Activated naive CD8-positive, alpha-beta T cell treated with anti-CD3 and anti-CD28 coated beads, Interleukin-2, amount 10 ng/mL, durations not matched to agents 7 days and 5 days (primary cell): ENCODE data around the gene XNDC1N. TPM values are rescaled to one million over a fixed set of nuclear protein-coding genes. Genes with fewer than 3 reads are reported as not detected.
A peak's percentile ranks its signal among the peaks of the same experiment; 100 is the strongest.

Experiments used
- ATAC-seq: fragments of 150-1000 bp; cut with Tn5 transposase; one replicate; pipeline ENCODE4 v1.10.0; 2021; ENCODE audit warnings: low read depth, moderate library complexity
- POLR2A ChIA-PET: fragments of 350-600 bp; sonication (Branson Sonifier 250); formaldehyde crosslinking; loops from one replicate; lab custom pipeline; 2021; ENCODE audit warnings: antibody characterized with exemption; lab: Charles Lee
- DNase-seq: peaks from one replicate; pipeline ENCODE4 v3.0.0; 2021
- H3K27ac Mint-ChIP-seq: one replicate; pipeline ENCODE4 v1.8.0; 2022; ENCODE audit warnings: mild to moderate bottlenecking, mixed read lengths
- H3K27me3 Mint-ChIP-seq: one replicate; pipeline ENCODE4 v1.8.0; 2022; ENCODE audit warnings: mild to moderate bottlenecking, moderate library complexity, mixed read lengths
- H3K36me3 Mint-ChIP-seq: one replicate; pipeline ENCODE4 v1.8.0; 2021; ENCODE audit warnings: mild to moderate bottlenecking, mixed read lengths
- H3K4me1 Mint-ChIP-seq: one replicate; pipeline ENCODE4 v1.8.0; 2021; ENCODE audit warnings: mixed read lengths
- H3K4me3 Mint-ChIP-seq: one replicate; pipeline ENCODE4 v1.8.0; 2022; ENCODE audit warnings: mild to moderate bottlenecking, moderate library complexity, mixed read lengths
- H3K9me3 Mint-ChIP-seq: one replicate; pipeline ENCODE4 v1.8.0; 2021; ENCODE audit warnings: mixed read lengths
- total RNA-seq, 2 experiments: library from RNA; stranded (reverse); gene quantifications; one replicate each; pipeline ENCODE4 v1.2.3, GENCODE V29; 2021

Gene XNDC1N, protein sequence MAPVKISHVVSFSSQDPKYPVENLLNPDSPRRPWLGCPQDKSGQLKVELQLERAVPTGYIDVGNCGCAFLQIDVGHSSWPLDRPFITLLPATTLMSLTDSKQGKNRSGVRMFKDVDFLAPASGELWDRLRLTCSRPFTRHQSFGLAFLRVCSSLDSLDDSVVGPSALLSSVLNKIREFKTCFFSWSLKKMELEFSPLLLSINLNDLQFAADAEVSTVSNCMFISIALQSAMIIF
- 10 to 100 TPM; 20.1 to 21.1 TPM for total RNA-seq

DNA sequence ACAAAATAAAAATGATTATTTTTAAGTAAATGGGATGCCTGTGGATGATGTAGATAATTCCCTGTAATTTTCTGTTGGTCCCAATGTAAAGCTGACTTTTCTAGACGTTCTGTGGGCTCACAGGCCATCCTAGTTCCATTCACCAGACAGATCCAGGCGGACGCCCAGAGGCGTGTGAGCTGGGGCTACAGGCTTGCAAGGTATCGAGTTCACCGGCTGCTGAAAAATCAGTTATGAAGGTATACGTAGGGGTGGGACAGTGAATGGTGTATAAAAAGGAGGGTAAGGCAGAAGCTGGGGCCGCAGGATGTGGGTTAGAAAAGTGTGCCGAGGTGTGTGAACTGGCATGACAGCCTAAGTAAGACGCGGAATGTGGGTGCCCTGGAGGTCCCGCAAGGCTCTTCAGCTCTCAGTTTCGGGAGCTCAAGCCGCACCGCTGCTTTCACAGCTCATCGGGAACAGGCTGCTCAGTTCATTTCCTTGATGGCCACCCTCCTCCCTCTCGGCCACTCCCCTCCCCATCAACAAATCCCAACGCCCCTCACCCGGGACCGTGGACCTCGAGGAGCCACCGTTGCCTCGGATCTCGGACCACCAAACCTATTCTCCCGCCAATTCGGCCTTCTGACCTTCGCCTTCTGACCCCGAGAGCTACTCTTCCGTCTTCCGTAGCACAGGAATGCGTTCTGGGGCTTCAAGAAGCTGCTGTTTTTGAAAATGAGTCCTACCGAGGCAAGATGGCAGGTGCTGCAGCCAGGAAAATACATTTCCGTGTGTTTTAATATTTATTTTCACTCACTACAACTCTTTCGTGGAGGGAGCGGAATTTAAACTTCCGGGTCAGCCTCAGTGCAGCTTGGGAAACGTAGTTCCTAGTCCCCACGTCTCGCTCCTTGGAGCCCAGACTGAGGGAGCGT is at the start of gene XNDC1N:
Gene XNDC1N (minus strand): TSS at position 775 of the 917 bp plus-strand sequence. CDS start 5,241 bp downstream, outside the sequence.
- DNase-seq (peak; percentile 75), ATAC-seq (peak; percentile 81)
- peaks cover 19% of the 10 kb centered on the region for H3K36me3 Mint-ChIP-seq
- peak within 1 kb of the TSS; percentile 93 for H3K4me3 Mint-ChIP-seq
- H3K4me1 Mint-ChIP-seq, result peaks cover 28% of the 10 kb centered on the region
- POLR2A ChIA-PET, result interaction anchor here (0.6 to 1.7 kb wide), 10 partner anchors 19 to 506 kb away, joined by 3 to 8 read pairs (median 4); partner anchors contain the start of genes ANAPC15, CLPB and IL18BP
- H3K27ac Mint-ChIP-seq, result peak within 1 kb of the TSS; percentile 99
- H3K27me3 Mint-ChIP-seq, result no peaks in the 10 kb centered on the region
- H3K9me3 Mint-ChIP-seq, result no peaks in the 10 kb centered on the region

DNA sequence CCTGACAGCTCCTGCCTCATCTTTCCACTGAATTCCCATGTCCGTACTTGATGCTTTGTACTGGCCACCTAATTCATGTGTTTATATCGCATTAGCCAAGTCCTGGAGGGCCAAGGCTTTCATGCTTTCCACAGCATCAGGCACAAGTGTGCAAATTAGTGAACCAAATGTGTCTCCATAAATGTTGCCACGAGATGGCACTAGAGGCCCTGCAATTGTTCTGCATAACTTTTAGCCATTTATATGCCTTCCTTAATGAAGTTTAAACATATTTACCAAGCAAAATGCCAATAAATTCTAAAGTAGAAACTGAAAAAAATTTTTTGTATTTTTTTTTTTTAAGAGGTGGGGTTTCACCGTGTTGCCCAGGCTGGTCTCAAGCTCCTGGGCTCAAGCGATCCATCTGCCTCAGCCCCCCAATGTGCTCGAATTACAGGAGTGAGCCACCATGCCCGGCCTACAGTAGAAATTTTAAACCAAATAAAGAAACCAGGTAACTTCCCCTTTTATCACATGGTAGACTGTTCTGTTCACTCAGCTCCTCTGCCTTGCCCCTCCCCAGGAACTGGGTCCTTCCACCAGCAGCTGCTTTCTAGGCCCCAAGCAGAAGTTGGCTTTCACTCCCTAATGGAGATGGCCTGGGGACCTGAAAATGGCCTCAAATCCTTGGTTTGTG is 49.5 kb upstream of the XNDC1N start:
- Mint-ChIP-seq H3K9me3 (no peaks in the 10 kb centered on the region), H3K27ac (no peak overlapping the region), H3K4me1 (no peaks in the 10 kb centered on the region), H3K27me3 (no peaks in the 10 kb centered on the region), H3K4me3 (no peak overlapping the region), H3K36me3 (peaks cover 4% of the 10 kb centered on the region)
- POLR2A ChIA-PET, result no interaction called here
- ATAC-seq (peak; percentile 72), DNase-seq (no peak)

DNA sequence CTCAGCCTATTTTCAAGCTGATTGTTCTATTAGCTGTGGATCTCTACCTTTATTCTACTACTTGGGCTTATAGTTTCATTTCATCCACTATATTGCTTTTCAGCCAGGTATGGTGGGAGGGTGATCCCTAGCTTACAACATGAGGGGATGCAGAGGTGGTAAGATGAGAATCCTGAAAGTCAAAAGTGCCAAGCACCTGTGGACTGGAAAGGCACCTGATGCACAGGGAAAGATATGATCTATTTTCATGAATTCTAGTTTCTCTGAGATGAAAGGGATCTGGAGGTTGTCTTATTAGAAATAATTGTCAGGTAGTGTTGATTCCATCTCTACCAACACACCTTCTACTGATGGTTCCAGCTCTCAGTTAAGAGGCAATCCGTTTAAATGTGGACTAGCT is 48.7 kb upstream of the XNDC1N start:
- POLR2A ChIA-PET, result interaction anchor here (1.1 kb wide), 1 partner anchor 114 kb away, joined by 3 read pairs; no protein-coding TSS in a partner anchor
- Mint-ChIP-seq H3K9me3 (no peaks in the 10 kb centered on the region), H3K27me3 (no peaks in the 10 kb centered on the region), H3K36me3 (peaks cover 2% of the 10 kb centered on the region), H3K27ac (no peak overlapping the region), H3K4me1 (no peaks in the 10 kb centered on the region), H3K4me3 (no peak overlapping the region)
- DNase-seq (no peak), ATAC-seq (no peak)

DNA sequence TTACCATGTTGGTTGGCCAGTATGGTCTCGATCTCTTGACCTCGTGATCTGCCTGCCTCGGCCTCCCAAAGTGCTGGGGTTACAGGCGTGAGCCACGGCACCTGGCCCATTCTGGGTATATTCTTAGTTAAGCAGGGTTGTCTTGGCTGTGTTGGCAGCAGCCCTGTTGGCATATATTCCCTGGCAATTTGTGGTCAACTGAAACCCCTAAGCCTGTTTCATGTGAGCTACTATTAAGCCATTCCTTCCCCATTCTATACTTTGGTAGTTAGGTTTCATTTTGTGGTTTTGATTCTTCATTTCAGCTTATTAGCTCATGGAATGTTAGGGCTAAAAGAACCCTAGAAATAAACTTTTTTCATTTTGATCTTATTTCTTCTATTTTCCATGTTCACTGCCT is 48.2 kb upstream of the XNDC1N start:
- Mint-ChIP-seq H3K9me3 (no peaks in the 10 kb centered on the region), H3K27ac (no peak overlapping the region), H3K36me3 (peaks cover 2% of the 10 kb centered on the region), H3K27me3 (no peaks in the 10 kb centered on the region), H3K4me1 (no peaks in the 10 kb centered on the region), H3K4me3 (no peak overlapping the region)
- POLR2A ChIA-PET, result interaction anchor here (1.1 kb wide), 1 partner anchor 114 kb away, joined by 3 read pairs; no protein-coding TSS in a partner anchor
- DNase-seq, result no peak
- ATAC-seq, result no peak

DNA sequence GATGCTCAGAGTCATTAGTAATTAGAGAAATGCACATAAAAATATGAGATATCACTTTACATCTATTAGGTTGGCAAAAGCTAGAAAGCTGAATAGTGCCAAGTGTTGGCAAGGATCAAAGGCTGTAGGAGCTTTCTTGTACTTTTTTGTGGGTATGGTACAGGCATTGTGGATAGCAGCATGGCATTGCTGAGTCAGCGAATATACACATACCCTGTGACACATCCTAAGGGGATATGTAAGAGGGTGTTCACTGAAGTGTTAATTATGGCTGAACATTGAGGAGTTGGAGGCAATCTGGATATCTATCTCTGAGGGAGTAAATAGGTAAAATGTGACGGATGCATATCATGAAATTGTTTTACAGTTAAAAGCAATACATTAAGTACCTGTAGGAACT is 43.3 kb upstream of the XNDC1N start:
- ATAC-seq (no peak), DNase-seq (no peak)
- Mint-ChIP-seq H3K4me1 (no peaks in the 10 kb centered on the region), H3K27me3 (no peaks in the 10 kb centered on the region), H3K9me3 (no peaks in the 10 kb centered on the region), H3K36me3 (peaks cover 8% of the 10 kb centered on the region), H3K4me3 (no peak overlapping the region), H3K27ac (no peak overlapping the region)
- POLR2A ChIA-PET, result no interaction called here

DNA sequence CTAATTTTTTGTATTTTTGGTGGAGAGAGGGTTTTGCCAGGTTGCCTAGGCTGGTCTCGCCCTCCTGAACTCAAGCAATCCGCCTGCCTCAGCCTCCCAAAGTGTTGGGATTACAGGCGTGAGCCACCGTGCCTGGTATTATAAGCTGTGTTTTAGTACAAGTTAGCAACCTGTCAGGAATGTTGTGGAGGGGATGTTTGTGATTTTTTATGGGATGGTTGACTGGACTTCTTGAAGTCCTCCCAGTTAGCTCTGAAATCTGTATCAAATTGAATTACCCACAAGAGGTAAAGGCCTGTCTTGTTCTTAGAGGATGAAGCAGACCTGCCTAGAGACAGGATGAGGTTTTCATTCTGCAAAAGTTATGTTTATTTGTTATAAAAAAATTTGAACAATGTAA is 36.2 kb upstream of the XNDC1N start:
- POLR2A ChIA-PET, result no interaction called here
- no peak overlapping the region for H3K27ac Mint-ChIP-seq
- ATAC-seq (no peak), DNase-seq (no peak)
- H3K4me1 Mint-ChIP-seq, result peaks cover 4% of the 10 kb centered on the region
- no peak overlapping the region for H3K4me3 Mint-ChIP-seq
- peaks cover 25% of the 10 kb centered on the region for H3K36me3 Mint-ChIP-seq
- no peaks in the 10 kb centered on the region for H3K27me3 Mint-ChIP-seq
- H3K9me3 Mint-ChIP-seq, result peaks cover 1% of the 10 kb centered on the region

DNA sequence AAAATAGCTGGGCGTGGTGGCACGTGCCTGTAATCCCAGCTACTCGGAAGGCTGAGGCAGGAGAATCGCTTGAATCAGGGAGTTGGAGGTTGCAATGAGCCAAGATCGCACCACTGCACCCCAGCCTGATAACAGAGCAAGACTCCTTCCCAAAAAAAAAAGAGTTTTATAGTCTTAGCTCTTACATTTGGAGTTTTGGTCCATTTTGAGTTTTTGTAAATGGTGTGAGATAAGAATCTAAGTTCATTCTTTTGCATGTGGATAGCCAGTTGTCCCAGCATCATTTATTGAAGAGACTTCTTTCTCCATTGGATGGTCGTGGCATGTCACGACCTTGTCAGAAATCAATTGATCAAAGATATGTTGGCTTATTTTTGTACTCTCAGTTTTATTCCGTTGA is 35.1 kb upstream of the XNDC1N start:
- no peak overlapping the region for H3K27ac Mint-ChIP-seq

DNA sequence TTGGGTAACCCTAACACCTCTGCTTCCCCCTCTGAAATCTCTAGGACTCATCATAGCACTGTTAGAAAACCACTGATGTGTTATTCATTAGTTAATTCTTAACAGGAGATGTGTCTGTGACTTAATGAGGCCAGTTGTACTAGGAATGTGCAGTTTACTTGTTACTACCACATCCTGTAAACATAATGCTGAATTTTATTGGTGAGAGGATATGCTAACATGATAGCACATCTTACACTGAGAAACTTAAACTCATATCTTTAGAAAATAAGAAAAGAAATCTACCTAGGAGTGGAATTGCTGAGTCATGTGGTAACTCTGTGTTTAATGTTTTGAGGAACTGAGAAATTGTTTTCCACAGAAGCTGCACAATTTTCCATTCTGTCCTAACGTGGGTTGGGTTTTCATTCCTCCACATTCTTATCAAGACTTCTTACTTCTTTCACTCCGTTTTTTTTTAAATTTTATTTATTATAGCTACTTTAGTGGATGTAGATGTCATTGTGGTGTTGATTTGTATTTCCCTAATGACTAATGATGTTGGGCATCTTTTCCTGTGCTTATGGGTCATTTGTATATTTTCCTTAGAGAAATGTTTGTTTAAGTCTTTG is 34.1 kb upstream of the XNDC1N start:
- POLR2A ChIA-PET, result no interaction called here
- Mint-ChIP-seq H3K36me3 (peaks cover 21% of the 10 kb centered on the region), H3K4me3 (no peak overlapping the region), H3K9me3 (peaks cover 1% of the 10 kb centered on the region), H3K27ac (no peak overlapping the region), H3K4me1 (peaks cover 4% of the 10 kb centered on the region), H3K27me3 (no peaks in the 10 kb centered on the region)
- ATAC-seq (no peak), DNase-seq (no peak)

More for the DNA sequence above, 35.1 kb upstream of the XNDC1N start:
- DNase-seq (no peak), ATAC-seq (no peak)
- Mint-ChIP-seq H3K4me1 (peaks cover 4% of the 10 kb centered on the region), H3K4me3 (no peak overlapping the region), H3K27me3 (no peaks in the 10 kb centered on the region), H3K36me3 (peaks cover 25% of the 10 kb centered on the region), H3K9me3 (peaks cover 1% of the 10 kb centered on the region)
- POLR2A ChIA-PET, result no interaction called here

DNA sequence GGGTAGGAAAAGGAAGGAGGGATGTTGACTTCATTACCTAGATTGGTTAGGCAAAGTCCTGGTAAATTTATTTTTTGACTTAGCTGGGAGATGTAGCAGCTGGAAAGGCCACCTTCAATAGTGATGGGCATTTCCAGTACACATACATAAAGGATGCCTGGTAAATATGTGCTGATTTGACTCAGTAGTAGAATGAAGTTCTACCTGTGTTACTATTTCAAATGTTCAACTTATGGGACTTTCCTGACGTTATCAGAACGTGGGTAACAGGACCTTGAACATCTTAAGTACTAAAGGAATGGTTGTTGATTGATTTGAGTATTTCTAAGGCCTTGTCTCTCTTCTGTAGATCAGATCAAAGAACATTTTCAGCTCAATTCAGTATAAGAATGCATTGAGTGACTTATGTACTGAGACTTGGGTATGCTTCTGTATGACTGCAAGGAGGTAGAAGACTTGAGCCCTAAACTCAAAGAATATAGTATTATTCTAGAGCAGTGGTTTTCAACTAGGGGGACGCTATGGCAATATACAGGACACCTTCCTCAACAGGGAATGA is 27.6 kb upstream of the XNDC1N start:
- no peaks in the 10 kb centered on the region for H3K27me3 Mint-ChIP-seq
- ATAC-seq (no peak), DNase-seq (no peak)
- peaks cover 4% of the 10 kb centered on the region for H3K4me1 Mint-ChIP-seq
- H3K27ac Mint-ChIP-seq, result no peak overlapping the region
- POLR2A ChIA-PET, result interaction anchor here (0.6 kb wide), 1 partner anchor 41 kb away, joined by 4 read pairs; no protein-coding TSS in a partner anchor
- peaks cover 1% of the 10 kb centered on the region for H3K9me3 Mint-ChIP-seq
- peaks cover 7% of the 10 kb centered on the region for H3K36me3 Mint-ChIP-seq
- no peak overlapping the region for H3K4me3 Mint-ChIP-seq

DNA sequence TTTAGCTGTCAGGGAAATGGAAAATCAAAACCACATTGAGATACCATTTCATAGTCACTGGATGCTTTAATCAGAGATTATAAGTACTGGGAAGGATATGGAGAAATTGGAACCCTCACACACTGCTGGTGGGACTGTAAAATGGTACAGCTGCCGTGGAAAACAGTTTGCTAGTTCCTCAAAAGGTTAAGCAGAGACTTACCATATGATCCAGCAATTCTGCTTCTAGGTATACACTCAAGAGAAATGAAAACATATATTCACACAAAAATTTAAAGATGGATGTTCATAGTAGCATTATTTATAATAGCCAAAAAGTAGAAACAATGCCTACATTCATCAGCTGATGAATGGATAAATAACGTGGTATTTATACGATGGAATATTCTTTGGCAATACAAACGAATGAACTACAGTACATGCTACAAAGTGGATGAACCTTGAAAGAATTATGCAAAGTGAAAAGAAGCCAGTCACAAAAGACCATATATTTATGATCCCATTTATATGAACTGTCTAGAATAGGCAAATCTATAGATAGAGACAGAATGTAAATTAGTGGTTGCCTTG is 23.4 kb upstream of the XNDC1N start:
- ATAC-seq (no peak), DNase-seq (no peak)
- H3K4me3 Mint-ChIP-seq, result no peak overlapping the region
- POLR2A ChIA-PET, result no interaction called here
- H3K9me3 Mint-ChIP-seq, result no peaks in the 10 kb centered on the region
- H3K4me1 Mint-ChIP-seq, result peaks cover 10% of the 10 kb centered on the region
- H3K36me3 Mint-ChIP-seq, result peaks cover 4% of the 10 kb centered on the region
- H3K27me3 Mint-ChIP-seq, result no peaks in the 10 kb centered on the region
- no peak overlapping the region for H3K27ac Mint-ChIP-seq

DNA sequence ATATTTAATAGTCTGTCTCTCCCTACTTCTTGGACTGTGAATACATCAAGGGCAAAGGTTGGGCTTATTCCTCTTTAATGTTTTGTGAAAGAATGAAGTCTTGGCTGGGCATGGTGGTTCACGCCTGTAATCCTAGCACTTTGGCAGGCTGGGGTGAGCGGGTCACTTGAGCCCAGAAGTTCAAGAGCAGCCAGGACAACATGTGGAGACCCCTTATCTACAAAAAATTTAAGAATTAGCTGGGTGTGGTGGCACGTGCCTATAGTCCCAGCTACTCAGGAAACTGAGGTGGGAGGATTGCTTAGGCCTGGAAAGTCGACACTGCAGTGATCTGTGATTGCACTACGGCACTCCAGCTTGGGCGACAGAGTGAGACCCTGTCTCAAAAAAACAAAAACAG is 20.6 kb upstream of the XNDC1N start:
- ATAC-seq, result no peak
- peaks cover 5% of the 10 kb centered on the region for H3K36me3 Mint-ChIP-seq
- POLR2A ChIA-PET, result no interaction called here

DNA sequence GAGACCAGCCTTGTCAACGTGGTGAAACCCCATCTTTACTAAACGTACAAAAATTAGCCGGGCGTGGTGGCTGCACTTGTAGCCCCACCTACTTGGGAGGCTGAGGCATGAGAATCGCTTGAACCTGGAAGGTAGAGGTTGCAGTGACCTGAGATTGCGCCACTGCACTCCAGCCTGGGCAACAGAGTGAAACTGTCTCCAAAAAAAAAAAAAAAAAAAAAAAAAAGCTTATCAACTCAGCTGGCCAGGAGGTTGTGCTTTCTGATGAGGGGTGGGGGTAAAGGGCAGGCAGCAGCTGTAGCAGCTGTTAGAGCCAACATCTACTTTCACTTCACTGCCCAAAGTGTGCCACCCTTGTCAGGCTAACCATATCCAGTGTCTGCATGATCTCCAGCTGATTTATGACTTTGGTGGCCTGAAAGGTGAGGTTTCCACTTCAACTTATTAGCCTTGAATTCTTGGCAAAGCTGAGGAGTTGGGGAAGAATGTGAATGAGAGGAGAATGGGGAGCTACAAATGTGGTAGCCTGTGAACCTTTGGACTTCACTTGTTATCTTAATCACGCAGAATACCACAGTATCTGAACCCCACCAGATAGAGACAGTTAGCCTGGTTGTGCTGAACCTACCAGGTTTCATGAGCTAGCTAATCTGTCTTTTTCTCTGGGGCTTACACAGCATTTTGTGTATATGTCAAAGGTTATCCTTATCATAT is 20.1 kb upstream of the XNDC1N start:
- Mint-ChIP-seq H3K36me3 (peaks cover 9% of the 10 kb centered on the region), H3K27ac (no peak overlapping the region), H3K9me3 (no peaks in the 10 kb centered on the region), H3K4me3 (no peak overlapping the region), H3K27me3 (no peaks in the 10 kb centered on the region), H3K4me1 (peaks cover 9% of the 10 kb centered on the region)
- no peak for DNase-seq
- POLR2A ChIA-PET, result no interaction called here
- ATAC-seq, result no peak

More for the DNA sequence above, 20.6 kb upstream of the XNDC1N start:
- Mint-ChIP-seq H3K4me1 (peaks cover 7% of the 10 kb centered on the region), H3K27me3 (no peaks in the 10 kb centered on the region), H3K4me3 (no peak overlapping the region), H3K9me3 (no peaks in the 10 kb centered on the region), H3K27ac (no peak overlapping the region)
- no peak for DNase-seq
